ENCODE measurements around the gene GRIA3.

- no peak for TF ChIP-seq CTCF (IDR thresholded peaks at IDR 0.05)
- no peak for TF ChIP-seq POLR2A (IDR thresholded peaks at IDR 0.05)
Observed at GRCh38 chrX:123324625-123325024, 140.5 kb downstream of the GRIA3 start.
